IMR-90 (cell line): ENCODE data around the gene ZMIZ1. TPM values are rescaled to one million over a fixed set of nuclear protein-coding genes. Genes with fewer than 3 reads are reported as not detected.

Source experiments
- ATAC-seq: fragments of 200-7000 bp; cut with Tn5 transposase; 2 replicates; pipeline ENCODE4 v1.9.1; 2020; ENCODE audit warnings: low read depth, mild to moderate bottlenecking, moderate library complexity
- BruUV-seq: library from RNA; stranded (reverse); fragments of 400-500 nt; replicated peaks from 2 replicates; lab custom pipeline; 2021; lab: Mats Ljungman, UMichigan
- CTCF ChIA-PET: fragments of 300-600 bp; formaldehyde crosslinking; extraction: SDS; loops from one replicate; lab custom pipeline; 2021; ENCODE audit warnings: antibody characterized with exemption; lab: Yijun Ruan, JAX
- POLR2A ChIA-PET: fragments of 300-600 bp; sonication (Branson Sonifier 250); formaldehyde crosslinking; loops from one replicate; lab custom pipeline; 2022; ENCODE audit warnings: antibody characterized with exemption; ENCODE audit not compliant: unreplicated experiment; lab: Charles Lee
- DNase-seq: peaks from one replicate; pipeline ENCODE4 v3.0.0; 2013
- H2AFZ ChIP-seq: replicated peaks from 2 replicates; pipeline ENCODE3; 2013; ENCODE audit warnings: low read length, mild to moderate bottlenecking; ENCODE audit not compliant: poor library complexity
- H2AK5ac ChIP-seq: 2 replicates; pipeline ENCODE4 v1.6.1; 2013; ENCODE audit warnings: low read depth, low read length, inconsistent platforms
- H2AK9ac ChIP-seq: replicated peaks from 2 replicates; pipeline ENCODE3; 2013; ENCODE audit warnings: mild to moderate bottlenecking, low read depth, low read length, moderate library complexity; ENCODE audit not compliant: poor library complexity
- H2BK120ac ChIP-seq: 2 replicates; pipeline ENCODE4 v1.6.1; 2013; ENCODE audit warnings: low read depth, low read length, inconsistent platforms
- H2BK15ac ChIP-seq: 3 replicates; pipeline ENCODE4 v1.6.1; 2013; ENCODE audit warnings: low read depth, low read length, inconsistent platforms
- H2BK20ac ChIP-seq: 2 replicates; pipeline ENCODE4 v1.6.1; 2013; ENCODE audit warnings: low read depth, mild to moderate bottlenecking, inconsistent platforms, low read length, moderate library complexity
- H2BK5ac ChIP-seq: 2 replicates; pipeline ENCODE4 v1.6.1; 2013; ENCODE audit warnings: mild to moderate bottlenecking, low read depth, low read length, inconsistent platforms; ENCODE audit not compliant: poor library complexity, severe bottlenecking
- H3K14ac ChIP-seq: replicated peaks from 2 replicates; pipeline ENCODE4 v1.6.1; 2013; ENCODE audit warnings: low read depth, low read length, inconsistent platforms
- H3K18ac ChIP-seq: 2 replicates; pipeline ENCODE4 v1.6.1; 2013; ENCODE audit warnings: low read depth, low read length, control low read depth
- H3K23ac ChIP-seq: 2 replicates; pipeline ENCODE4 v1.6.1; 2013; ENCODE audit warnings: low read depth, low read length, inconsistent platforms
- H3K27ac ChIP-seq: 2 replicates; pipeline ENCODE4 v1.5.1; 2013; ENCODE audit warnings: mild to moderate bottlenecking, control low read depth, low read length; ENCODE audit not compliant: insufficient read depth
- H3K27me3 ChIP-seq: 2 replicates; pipeline ENCODE4 v1.6.1; 2013; ENCODE audit warnings: low read length; ENCODE audit not compliant: control insufficient read depth, insufficient read depth
- H3K36me3 ChIP-seq: 2 replicates; pipeline ENCODE4 v1.6.1; 2013; ENCODE audit warnings: low read length, mixed read lengths; ENCODE audit not compliant: control insufficient read depth, insufficient read depth
- H3K4ac ChIP-seq: 2 replicates; pipeline ENCODE4 v1.6.1; 2013; ENCODE audit warnings: low read depth, low read length, inconsistent platforms
- H3K4me1 ChIP-seq: 2 replicates; pipeline ENCODE4 v1.6.1; 2013; ENCODE audit warnings: low read length, mixed read lengths; ENCODE audit not compliant: control insufficient read depth, insufficient read depth
- H3K4me2 ChIP-seq: 2 replicates; pipeline ENCODE4 v1.6.1; 2013; ENCODE audit warnings: low read depth, mild to moderate bottlenecking, control low read depth, low read length, moderate library complexity
- H3K4me3 ChIP-seq: 2 replicates; pipeline ENCODE4 v1.5.1; 2013; ENCODE audit warnings: low read depth, mild to moderate bottlenecking, control low read depth, low read length, moderate library complexity; ENCODE audit not compliant: insufficient read depth
- H3K56ac ChIP-seq: 2 replicates; pipeline ENCODE4 v1.6.1; 2013; ENCODE audit warnings: low read length, inconsistent platforms; ENCODE audit not compliant: insufficient read depth; ENCODE audit errors: extremely low read depth
- H3K79me1 ChIP-seq, 2 experiments: 2 replicates each; pipeline ENCODE4 v1.6.1; 2013; ENCODE audit warnings: low read length in 2 of 2, inconsistent platforms in 1 of 2, low read depth in 1 of 2
- H3K9ac ChIP-seq: 2 replicates; pipeline ENCODE4 v1.6.1; 2013; ENCODE audit warnings: low read depth, low read length, control low read depth
- H3K9me1 ChIP-seq: 2 replicates; pipeline ENCODE4 v1.6.1; 2013; ENCODE audit warnings: low read length, inconsistent platforms; ENCODE audit not compliant: insufficient read depth
- H3K9me3 ChIP-seq: 2 replicates; pipeline ENCODE4 v1.6.1; 2013; ENCODE audit warnings: low read length; ENCODE audit not compliant: control insufficient read depth, insufficient read depth
- H4K20me1 ChIP-seq: 2 replicates; pipeline ENCODE4 v1.6.1; 2013; ENCODE audit warnings: low read length, inconsistent platforms; ENCODE audit not compliant: insufficient read depth
- H4K5ac ChIP-seq: 2 replicates; pipeline ENCODE4 v1.6.1; 2013; ENCODE audit warnings: mild to moderate bottlenecking, low read depth, low read length, control low read depth
- H4K8ac ChIP-seq, 2 experiments: 2 replicates each; pipeline ENCODE4 v1.6.1; 2013; ENCODE audit warnings: low read depth in 2 of 2, low read length in 2 of 2, control low read depth in 1 of 2, inconsistent platforms in 1 of 2
- H4K91ac ChIP-seq: 2 replicates; pipeline ENCODE4 v1.6.1; 2013; ENCODE audit warnings: low read depth, low read length, inconsistent platforms; ENCODE audit not compliant: insufficient read depth
- CTCF ChIP-seq: conservative IDR thresholded peaks from 2 replicates; pipeline ENCODE4 v1.5.1; 2012; ENCODE audit warnings: mild to moderate bottlenecking, low read depth, low read length, improper control_type of control experiment
- ELK1 ChIP-seq: fragments of 150-350 bp; IDR thresholded peaks from 2 replicates; pipeline ENCODE4 v1.6.1; 2016; ENCODE audit warnings: low read depth, mild to moderate bottlenecking, low read length, moderate library complexity, borderline replicate concordance
- FOS ChIP-seq: fragments of 150-350 bp; IDR thresholded peaks from 2 replicates; pipeline ENCODE4 v1.6.1; 2016; ENCODE audit warnings: low read depth, low read length
- MAZ ChIP-seq: IDR thresholded peaks from 2 replicates; pipeline ENCODE4 v1.6.1; 2012; ENCODE audit warnings: low read depth, mild to moderate bottlenecking, low read length, improper control_type of control experiment, moderate library complexity, borderline replicate concordance
- RAD21 ChIP-seq: IDR thresholded peaks from 2 replicates; pipeline ENCODE4 v1.6.1; 2012; ENCODE audit warnings: low read length, improper control_type of control experiment
- SMC3 ChIP-seq: fragments of 150-350 bp; IDR thresholded peaks from 2 replicates; pipeline ENCODE4 v1.6.1; 2016; ENCODE audit warnings: low read depth, mild to moderate bottlenecking, antibody characterized with exemption, low read length, moderate library complexity
- USF2 ChIP-seq: fragments of 150-350 bp; IDR thresholded peaks from 2 replicates; pipeline ENCODE4 v1.6.1; 2017; ENCODE audit warnings: mild to moderate bottlenecking, antibody characterized with exemption, low read length, low read depth
- WGBS, 2 experiments: methylation state at CpG; one replicate each; pipeline versions ENCODE4 v1.1.5 to v1.1.7; 2013; ENCODE audit warnings: missing lambda C conversion rate in 2 of 2; ENCODE audit not compliant: insufficient read length in 1 of 2; ENCODE audit errors: extremely low coverage in 2 of 2; 5-methylcytosine and 5-hydroxymethylcytosine counted together
- dilution Hi-C: fragments of 300-500 bp; cut with HindIII; formaldehyde crosslinking; loops from one replicate; pipeline ENCODE4 v1.14.3; 2018; ENCODE audit warnings: low sequenced_read_pairs; ENCODE audit not compliant: unreplicated experiment
- in situ Hi-C: fragments of 300-500 bp; cut with MboI; formaldehyde crosslinking; loops from 3 replicates; pipeline ENCODE4 v1.14.3; 2019; ENCODE audit warnings: low sequenced_read_pairs, inconsistent platforms, mixed read lengths
- intact Hi-C: fragments of 100-400 bp; cut with micrococcal nuclease; formaldehyde crosslinking; loops from 2 replicates; pipeline ENCODE4 v1.10.0; 2022
- polyA plus RNA-seq, 3 experiments: library from polyadenylated mRNA; depleted of rRNA; stranded (reverse); fragments of >200 nt; gene quantifications; 2 replicates each; pipeline ENCODE4 v1.2.3, GENCODE V29; 2012; ENCODE audit warnings: low replicate concordance in 1 of 3
- total RNA-seq: library from RNA; depleted of rRNA; stranded (reverse); fragments of >200 nt; gene quantifications from 2 replicates; pipeline ENCODE4 v1.2.3, GENCODE V29; 2012

Gene ZMIZ1
- total and polyA plus RNA-seq, 2 of the 4 experiments (the other 2 are of a cell fraction), result 6.6 to 48.7 TPM

GRCh38 chr10:79129361-79129997 is 60.7 kb downstream of the ZMIZ1 start:
- Histone ChIP-seq H2BK15ac (0 out of 3 replicates have a peak overlapping the region, but pooled peaks have one; percentile 56), H2AK5ac (peak overlapping the region; percentile 80), H2BK20ac (peak overlapping the region; percentile 89), H3K9me3 (no peaks in the 10 kb centered on the region), H3K56ac (no peak overlapping the region), H4K5ac (peak overlapping the region; percentile 4; the same call in 1 of the 2 replicates), H3K4ac (peak overlapping the region; percentile 80), H2AK9ac (peak overlapping the region; percentile 73), H4K91ac (peak overlapping the region; percentile 78), H2AFZ (peak overlapping the region; percentile 40), H3K4me3 (no peak overlapping the region), H3K14ac (peak overlapping the region; percentile 70), H3K36me3 (peaks cover 46% of the 10 kb centered on the region), H3K9ac (no peak overlapping the region), H4K8ac (peak overlapping the region; percentile 29 to 67; a peak in 3 of 4 replicates), H4K20me1 (peaks cover 73% of the 10 kb centered on the region), H3K18ac (0 out of 2 replicates have a peak overlapping the region, but pooled peaks have one; percentile 2), H3K4me1 (peaks cover 58% of the 10 kb centered on the region), H2BK5ac (peak overlapping the region; percentile 64), H3K27me3 (no peaks in the 10 kb centered on the region), H3K23ac (peak overlapping the region; percentile 88), H2BK120ac (peak overlapping the region; percentile 57), H3K4me2 (no peak overlapping the region), H3K79me1 (peaks cover 52 to 98% of the 10 kb centered on the region in 2 experiments; a peak in 3 of 4 replicates), H3K27ac (peak overlapping the region; percentile 18), H3K9me1 (peaks cover 39% of the 10 kb centered on the region)
- TF ChIP-seq RAD21 (peak; percentile 26; the same call in 1 of the 2 replicates), SMC3 (0 out of 2 replicates have a peak, but pooled peaks have one; percentile 9), USF2 (no peak), FOS (peak; percentile 84), CTCF (peak; percentile 26; the same call in 1 of the 2 replicates), ELK1 (no peak), MAZ (peak; percentile 77; the same call in 1 of the 2 replicates)
- intact Hi-C loops, result loop anchor here (5.0 kb wide), 1 partner anchor 47 kb away; no protein-coding TSS in a partner anchor
- BruUV-seq, result no TSS peak
- peak; percentile 68 for DNase-seq
- ChIA-PET CTCF (no interaction called here), POLR2A (no interaction called here)
- in situ Hi-C loops, result no loop called here
- whole genome bisulfite sequencing, 2 experiments, result 21% methylated on average over 3 of the region's 8 CpGs; no CpG with 5 or more reads in 1 of the 2 experiments
- ATAC-seq, result peak; percentile 62
- dilution Hi-C loops, result no loop called here
